Measurements from ENCODE around the gene ADAMTS18.

DNA sequence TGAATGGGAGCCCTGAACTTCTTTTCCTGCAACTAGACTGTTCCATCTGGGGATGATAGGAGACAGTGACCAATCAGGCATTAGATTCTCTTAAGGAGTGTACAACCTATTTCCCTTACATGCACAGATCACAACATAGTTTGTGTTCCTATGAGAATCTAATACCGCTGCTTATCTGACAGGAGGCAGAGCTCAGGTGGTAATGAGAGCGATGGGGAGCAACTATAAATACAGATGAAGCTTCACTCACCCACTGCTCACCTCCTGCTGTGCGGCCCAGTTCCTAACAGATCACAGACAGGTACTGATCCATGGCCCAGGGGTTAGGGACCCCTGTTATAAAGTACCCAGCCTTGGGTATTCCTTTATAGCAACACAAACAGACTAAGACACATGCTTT is 17.4 kb upstream of the ADAMTS18 start:
- TF ChIP-seq POLR2AphosphoS5 (IDR thresholded peaks at IDR 0.05; ENCODE audit: low read depth), result no peak
- TF ChIP-seq, protein P1, sequence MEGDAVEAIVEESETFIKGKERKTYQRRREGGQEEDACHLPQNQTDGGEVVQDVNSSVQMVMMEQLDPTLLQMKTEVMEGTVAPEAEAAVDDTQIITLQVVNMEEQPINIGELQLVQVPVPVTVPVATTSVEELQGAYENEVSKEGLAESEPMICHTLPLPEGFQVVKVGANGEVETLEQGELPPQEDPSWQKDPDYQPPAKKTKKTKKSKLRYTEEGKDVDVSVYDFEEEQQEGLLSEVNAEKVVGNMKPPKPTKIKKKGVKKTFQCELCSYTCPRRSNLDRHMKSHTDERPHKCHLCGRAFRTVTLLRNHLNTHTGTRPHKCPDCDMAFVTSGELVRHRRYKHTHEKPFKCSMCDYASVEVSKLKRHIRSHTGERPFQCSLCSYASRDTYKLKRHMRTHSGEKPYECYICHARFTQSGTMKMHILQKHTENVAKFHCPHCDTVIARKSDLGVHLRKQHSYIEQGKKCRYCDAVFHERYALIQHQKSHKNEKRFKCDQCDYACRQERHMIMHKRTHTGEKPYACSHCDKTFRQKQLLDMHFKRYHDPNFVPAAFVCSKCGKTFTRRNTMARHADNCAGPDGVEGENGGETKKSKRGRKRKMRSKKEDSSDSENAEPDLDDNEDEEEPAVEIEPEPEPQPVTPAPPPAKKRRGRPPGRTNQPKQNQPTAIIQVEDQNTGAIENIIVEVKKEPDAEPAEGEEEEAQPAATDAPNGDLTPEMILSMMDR (IDR thresholded peaks at IDR 0.05; ENCODE audit: insufficient read depth, low read length), result no peak
- TF ChIP-seq, protein P2, sequence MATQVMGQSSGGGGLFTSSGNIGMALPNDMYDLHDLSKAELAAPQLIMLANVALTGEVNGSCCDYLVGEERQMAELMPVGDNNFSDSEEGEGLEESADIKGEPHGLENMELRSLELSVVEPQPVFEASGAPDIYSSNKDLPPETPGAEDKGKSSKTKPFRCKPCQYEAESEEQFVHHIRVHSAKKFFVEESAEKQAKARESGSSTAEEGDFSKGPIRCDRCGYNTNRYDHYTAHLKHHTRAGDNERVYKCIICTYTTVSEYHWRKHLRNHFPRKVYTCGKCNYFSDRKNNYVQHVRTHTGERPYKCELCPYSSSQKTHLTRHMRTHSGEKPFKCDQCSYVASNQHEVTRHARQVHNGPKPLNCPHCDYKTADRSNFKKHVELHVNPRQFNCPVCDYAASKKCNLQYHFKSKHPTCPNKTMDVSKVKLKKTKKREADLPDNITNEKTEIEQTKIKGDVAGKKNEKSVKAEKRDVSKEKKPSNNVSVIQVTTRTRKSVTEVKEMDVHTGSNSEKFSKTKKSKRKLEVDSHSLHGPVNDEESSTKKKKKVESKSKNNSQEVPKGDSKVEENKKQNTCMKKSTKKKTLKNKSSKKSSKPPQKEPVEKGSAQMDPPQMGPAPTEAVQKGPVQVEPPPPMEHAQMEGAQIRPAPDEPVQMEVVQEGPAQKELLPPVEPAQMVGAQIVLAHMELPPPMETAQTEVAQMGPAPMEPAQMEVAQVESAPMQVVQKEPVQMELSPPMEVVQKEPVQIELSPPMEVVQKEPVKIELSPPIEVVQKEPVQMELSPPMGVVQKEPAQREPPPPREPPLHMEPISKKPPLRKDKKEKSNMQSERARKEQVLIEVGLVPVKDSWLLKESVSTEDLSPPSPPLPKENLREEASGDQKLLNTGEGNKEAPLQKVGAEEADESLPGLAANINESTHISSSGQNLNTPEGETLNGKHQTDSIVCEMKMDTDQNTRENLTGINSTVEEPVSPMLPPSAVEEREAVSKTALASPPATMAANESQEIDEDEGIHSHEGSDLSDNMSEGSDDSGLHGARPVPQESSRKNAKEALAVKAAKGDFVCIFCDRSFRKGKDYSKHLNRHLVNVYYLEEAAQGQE (IDR thresholded peaks at IDR 0.05; ENCODE audit: insufficient replicate concordance, low read depth), result no peak
